HK-2 (cell line): ENCODE results near the gene TWSG1.
"Not testable (repeated sequence)": the region's sequence is repeated elsewhere in the genome, so short reads cannot be mapped to it uniquely, and the experiment has no call there.

ENCODE experiments used
- DNase-seq: peaks from one replicate; pipeline ENCODE4 v3.0.0-alpha.2; 2018; ENCODE audit not compliant: unreplicated experiment

Gene TWSG1

GRCh38 chr18:9424235-9424634 lies 89.7 kb downstream of the TWSG1 start:
- DNase-seq = not testable (repeated sequence)

- DNase-seq = no peak
Observed at GRCh38 chr18:9426753-9427152, 92.2 kb downstream of the TWSG1 start.

GRCh38 chr18:9428301-9428706 lies 93.7 kb downstream of the TWSG1 start:
- no peak for DNase-seq

- no peak for DNase-seq
Observed at GRCh38 chr18:9428862-9429661, 94.5 kb downstream of the TWSG1 start.

GRCh38 chr18:9429662-9429993 lies 95.1 kb downstream of the TWSG1 start:
- no peak for DNase-seq

GRCh38 chr18:9430315-9430714 lies 95.7 kb downstream of the TWSG1 start:
- DNase-seq = not testable (repeated sequence)

- DNase-seq = no peak
Observed at GRCh38 chr18:9431296-9431695, 96.7 kb downstream of the TWSG1 start.

- not testable (repeated sequence) for DNase-seq
Observed at GRCh38 chr18:9433122-9433521, 98.5 kb downstream of the TWSG1 start.

- no peak for DNase-seq
Observed at GRCh38 chr18:9433671-9434121, 99.1 kb downstream of the TWSG1 start.

GRCh38 chr18:9434122-9434701 lies 99.6 kb downstream of the TWSG1 start:
- no peak for DNase-seq

GRCh38 chr18:9435041-9435440 lies 100.5 kb downstream of the TWSG1 start:
- DNase-seq = no peak

GRCh38 chr18:9436206-9436929 lies 101.8 kb downstream of the TWSG1 start:
- no peak for DNase-seq

- DNase-seq = no peak
Observed at GRCh38 chr18:9437021-9437437, 102.5 kb downstream of the TWSG1 start.

- no peak for DNase-seq
Observed at GRCh38 chr18:9437672-9438071, 103.1 kb downstream of the TWSG1 start.

GRCh38 chr18:9441061-9441460 lies 106.5 kb downstream of the TWSG1 start:
- no peak for DNase-seq

GRCh38 chr18:9444549-9444948 lies 110.0 kb downstream of the TWSG1 start:
- no peak for DNase-seq

GRCh38 chr18:9446839-9447238 lies 112.3 kb downstream of the TWSG1 start:
- no peak for DNase-seq

GRCh38 chr18:9447334-9447733 lies 112.8 kb downstream of the TWSG1 start:
- DNase-seq = no peak

- DNase-seq = no peak
Observed at GRCh38 chr18:9449600-9450414, 115.2 kb downstream of the TWSG1 start.

- DNase-seq = not testable (repeated sequence)
Observed at GRCh38 chr18:9450920-9451319, 116.3 kb downstream of the TWSG1 start.
